ENCODE measurements around the gene JTB. TPM values are rescaled to one million over a fixed set of nuclear protein-coding genes. Genes with fewer than 3 reads are reported as not detected.

The JTB gene
- total and polyA plus RNA-seq, 9 of the 15 experiments (the other 6 are each of a cell fraction or from before 2014, with no cell fraction given) = 24.7 to 308 (median 151) TPM

GRCh38 chr1:153990468-153991150 is 13.1 kb upstream of the JTB start, which contains the start of gene RPS27 (continued):
- TF ChIP-seq TCF7 (IDR thresholded peaks at IDR 0.05; ENCODE audit: borderline replicate concordance) = peak; percentile 100
- 0 out of 2 replicates have a peak, but pooled peaks have one; percentile 31 for TF ChIP-seq ZNF444 (CRISPR knock-in tag; IDR thresholded peaks at IDR 0.05)
- TF ChIP-seq PTTG1 (tag; IDR thresholded peaks at IDR 0.05; ENCODE audit: low read depth) = 0 out of 2 replicates have a peak, but pooled peaks have one; percentile 45
- peak; percentile 77 for TF ChIP-seq LEF1 (IDR thresholded peaks at IDR 0.05)
- TF ChIP-seq KDM5B (IDR thresholded peaks at IDR 0.05; ENCODE audit: insufficient replicate concordance, low read depth, low read length) = peak; percentile 100
- no peak for TF ChIP-seq NUFIP1 (IDR thresholded peaks at IDR 0.05; ENCODE audit: partially characterized antibody)
- peak; percentile 89 for TF ChIP-seq E2F1 (CRISPR knock-in tag; IDR thresholded peaks at IDR 0.05)
- peak; percentile 60; the same call in 1 of the 2 replicates for TF ChIP-seq SREBF1 (IDR thresholded peaks at IDR 0.05; ENCODE audit: borderline replicate concordance, low read depth, low read length)
- peak in 2 of 3 experiments; percentile 49 to 97; a peak in 2 of 6 replicates for TF ChIP-seq ZBTB11 (CRISPR knock-in tag; IDR thresholded peaks at IDR 0.05)
- peak; percentile 61; the same call in 1 of the 2 replicates for TF ChIP-seq TOE1 (IDR thresholded peaks at IDR 0.05; ENCODE audit: borderline replicate concordance)
- peak; percentile 93; the same call in 1 of the 2 replicates for TF ChIP-seq TOE1 (CRISPR knock-in tag; IDR thresholded peaks at IDR 0.05; ENCODE audit: borderline replicate concordance, low read depth)
- peak; percentile 97 for TF ChIP-seq NELFE (IDR thresholded peaks at IDR 0.05; ENCODE audit: insufficient read depth, insufficient read length)
- no peak for TF ChIP-seq FOXA1 (IDR thresholded peaks at IDR 0.05; ENCODE audit: borderline replicate concordance)
- TF ChIP-seq ATF3 (IDR thresholded peaks at IDR 0.05) = peak; percentile 95
- TF ChIP-seq ATF3 (CRISPR knock-in tag; conservative IDR thresholded peaks at IDR 0.05) = peak; percentile 90
- TF ChIP-seq BDP1 (IDR thresholded peaks at IDR 0.05; ENCODE audit: insufficient read depth, insufficient read length) = no peak
- 0 out of 2 replicates have a peak, but pooled peaks have one; percentile 46 for TF ChIP-seq BRD4 (IDR thresholded peaks at IDR 0.05)
- TF ChIP-seq NFATC3 (IDR thresholded peaks at IDR 0.05) = no peak
- no peak for TF ChIP-seq ATF1 (CRISPR knock-in tag; IDR thresholded peaks at IDR 0.05)
- peak; percentile 98 for TF ChIP-seq ATF1 (tag; IDR thresholded peaks at IDR 0.05)
- TF ChIP-seq BMI1 (IDR thresholded peaks at IDR 0.05; ENCODE audit: low read length) = no peak
- TF ChIP-seq MTA3 (IDR thresholded peaks at IDR 0.05; ENCODE audit: borderline replicate concordance) = peak; percentile 99
- peak; percentile 97 for TF ChIP-seq SMAD1 (IDR thresholded peaks at IDR 0.05; ENCODE audit: low read depth, low read length, partially characterized antibody)
